Erythroblast (primary cell): ENCODE data around the gene MISP3.

ENCODE experiments used
- GATA1 ChIP-seq: IDR thresholded peaks from 2 replicates; pipeline ENCODE4 v1.6.1; 2011; ENCODE audit warnings: low read depth, mild to moderate bottlenecking, control low read depth, low read length, moderate library complexity
- POLR2A ChIP-seq: IDR thresholded peaks from 2 replicates; pipeline ENCODE4 v1.6.1; 2011; ENCODE audit warnings: mild to moderate bottlenecking, low read length

- TF ChIP-seq POLR2A = no peak
- TF ChIP-seq GATA1 = no peak
Measured at GRCh38 chr19:14106840-14107239, 34.3 kb downstream of the MISP3 start.
